HG03432 (cell line): Measurements from ENCODE around the gene ARL8A.
"Not testable (repeated sequence)": the region's sequence is repeated elsewhere in the genome, so short reads cannot be mapped to it uniquely, and the experiment has no call there.

ENCODE experiments used
- ATAC-seq: cut with Tn5 transposase; IDR thresholded peaks from one replicate; pipeline ENCODE4 v1.9.1; 2021; ENCODE audit warnings: mild to moderate bottlenecking, moderate library complexity; ENCODE audit not compliant: unreplicated experiment

The ARL8A gene

DNA sequence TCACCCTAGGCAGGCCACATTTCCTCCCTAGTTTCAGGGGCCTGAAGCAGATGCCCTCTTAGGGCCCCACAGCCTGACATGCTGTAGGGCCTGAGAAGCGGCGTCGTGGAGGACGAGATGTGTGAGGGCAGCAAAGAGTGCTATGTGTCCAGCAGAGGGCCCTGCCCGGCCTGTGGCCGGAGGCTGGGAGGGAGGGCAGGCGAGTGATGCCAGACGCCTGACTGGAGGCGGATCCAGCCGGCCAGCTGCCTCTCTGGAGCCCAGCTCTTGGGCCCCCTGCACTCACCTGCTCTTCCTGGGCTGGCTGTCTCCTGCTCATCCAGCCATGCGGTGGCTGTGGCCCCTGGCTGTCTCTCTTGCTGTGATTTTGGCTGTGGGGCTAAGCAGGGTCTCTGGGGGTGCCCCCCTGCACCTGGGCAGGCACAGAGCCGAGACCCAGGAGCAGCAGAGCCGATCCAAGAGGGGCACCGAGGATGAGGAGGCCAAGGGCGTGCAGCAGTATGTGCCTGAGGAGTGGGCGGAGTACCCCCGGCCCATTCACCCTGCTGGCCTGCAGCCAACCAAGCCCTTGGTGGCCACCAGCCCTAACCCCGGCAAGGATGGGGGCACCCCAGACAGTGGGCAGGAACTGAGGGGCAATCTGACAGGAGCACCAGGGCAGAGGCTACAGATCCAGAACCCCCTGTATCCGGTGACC is 21.8 kb downstream of the ARL8A start, which contains the start of gene GPR37L1:
TSS of gene GPR37L1 (plus strand) at position 279 of the 697 bp plus-strand sequence. CDS start at position 326, 47 bp downstream.
- ATAC-seq: no peak

DNA sequence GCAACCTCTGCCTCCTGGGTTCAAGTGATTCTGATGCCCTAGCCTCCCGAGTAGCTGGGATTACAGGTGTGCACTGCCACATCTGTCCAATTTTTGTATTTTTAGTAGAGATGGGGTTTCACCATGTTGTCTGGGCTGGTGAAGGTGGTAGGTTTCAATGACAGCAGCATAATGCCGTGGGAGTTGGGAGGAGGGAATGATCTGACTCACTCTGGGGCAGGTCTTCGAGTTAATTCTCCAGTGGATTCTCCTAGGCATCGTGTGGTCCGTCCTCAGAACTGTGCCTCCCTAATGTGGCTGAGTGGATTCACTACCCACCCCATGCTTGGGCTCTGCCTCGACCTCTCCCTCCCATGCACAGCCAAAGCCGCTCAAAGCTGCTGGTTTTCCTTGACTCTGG is 23.5 kb downstream of the ARL8A start:
- ATAC-seq: no peak

DNA sequence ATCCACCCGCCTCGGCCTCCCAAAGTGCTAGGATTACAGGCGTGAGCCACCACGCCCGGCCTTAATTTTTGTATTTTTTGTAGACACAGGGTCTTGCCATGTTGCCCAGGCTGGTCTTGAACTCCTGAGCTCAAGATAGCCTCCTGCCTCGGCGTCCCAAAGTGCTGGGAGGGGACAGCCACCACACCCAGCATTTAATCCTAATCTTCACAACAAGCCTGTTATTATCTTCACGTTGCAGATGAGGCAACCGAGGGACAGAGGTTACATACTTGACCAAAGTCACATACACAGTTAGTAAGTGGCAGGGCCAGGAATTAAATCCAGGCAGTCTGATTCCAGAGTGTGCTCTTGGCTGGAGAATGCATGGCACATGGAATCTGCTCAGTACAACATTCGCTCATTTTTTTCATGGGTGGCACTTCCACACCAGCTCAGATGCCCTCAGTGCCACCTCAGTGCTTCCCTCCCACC is 26.6 kb downstream of the ARL8A start:
- ATAC-seq: no peak

DNA sequence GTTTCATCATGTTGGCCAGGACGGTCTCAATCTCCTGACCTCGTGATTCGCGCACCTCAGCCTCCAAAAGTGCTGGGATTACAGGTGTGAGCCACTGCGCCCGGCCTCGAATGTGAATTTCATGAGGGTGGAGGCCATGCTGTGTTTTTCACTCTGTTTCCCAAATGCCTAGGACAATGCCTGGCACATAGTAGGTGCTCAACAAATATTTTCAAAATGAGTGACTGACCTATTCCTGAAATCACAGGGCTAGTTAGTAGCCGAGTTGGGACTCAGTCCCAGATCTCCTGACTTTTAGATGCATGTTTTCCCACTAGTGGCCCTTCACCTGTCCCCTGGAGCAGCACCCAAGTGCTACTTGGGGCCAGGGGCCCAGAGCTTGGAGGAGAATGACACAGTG is 28.2 kb downstream of the ARL8A start:
- no peak for ATAC-seq

DNA sequence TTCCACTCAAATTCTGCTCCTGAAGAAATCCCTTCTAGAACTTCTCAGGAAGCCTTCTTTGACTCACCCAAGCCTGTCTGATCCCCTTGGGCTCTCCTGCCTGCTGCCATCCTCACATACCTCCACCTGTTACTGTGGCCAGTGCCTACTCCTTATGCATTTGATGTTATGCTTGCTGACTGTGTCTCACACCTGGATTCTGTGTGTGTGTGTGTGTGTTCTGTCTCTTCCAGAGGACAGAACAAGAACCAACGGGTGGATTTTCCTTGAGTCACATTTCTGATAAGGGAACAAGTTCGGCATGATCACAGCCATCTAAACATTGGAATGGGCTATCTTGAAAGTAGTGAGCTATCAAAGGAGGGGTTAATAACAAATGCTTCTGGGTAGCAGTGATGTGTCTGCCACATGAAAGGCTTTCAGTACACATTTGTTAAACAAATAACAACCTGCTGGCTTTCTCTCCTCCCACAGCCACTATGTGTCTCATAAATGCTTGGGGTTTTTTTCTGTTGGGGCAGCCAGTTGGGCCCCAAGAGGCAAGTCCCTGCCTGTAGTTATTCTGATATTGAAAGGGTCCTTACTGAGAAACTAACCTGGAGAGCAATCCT is 30.7 kb downstream of the ARL8A start:
- ATAC-seq: peak; percentile 65

DNA sequence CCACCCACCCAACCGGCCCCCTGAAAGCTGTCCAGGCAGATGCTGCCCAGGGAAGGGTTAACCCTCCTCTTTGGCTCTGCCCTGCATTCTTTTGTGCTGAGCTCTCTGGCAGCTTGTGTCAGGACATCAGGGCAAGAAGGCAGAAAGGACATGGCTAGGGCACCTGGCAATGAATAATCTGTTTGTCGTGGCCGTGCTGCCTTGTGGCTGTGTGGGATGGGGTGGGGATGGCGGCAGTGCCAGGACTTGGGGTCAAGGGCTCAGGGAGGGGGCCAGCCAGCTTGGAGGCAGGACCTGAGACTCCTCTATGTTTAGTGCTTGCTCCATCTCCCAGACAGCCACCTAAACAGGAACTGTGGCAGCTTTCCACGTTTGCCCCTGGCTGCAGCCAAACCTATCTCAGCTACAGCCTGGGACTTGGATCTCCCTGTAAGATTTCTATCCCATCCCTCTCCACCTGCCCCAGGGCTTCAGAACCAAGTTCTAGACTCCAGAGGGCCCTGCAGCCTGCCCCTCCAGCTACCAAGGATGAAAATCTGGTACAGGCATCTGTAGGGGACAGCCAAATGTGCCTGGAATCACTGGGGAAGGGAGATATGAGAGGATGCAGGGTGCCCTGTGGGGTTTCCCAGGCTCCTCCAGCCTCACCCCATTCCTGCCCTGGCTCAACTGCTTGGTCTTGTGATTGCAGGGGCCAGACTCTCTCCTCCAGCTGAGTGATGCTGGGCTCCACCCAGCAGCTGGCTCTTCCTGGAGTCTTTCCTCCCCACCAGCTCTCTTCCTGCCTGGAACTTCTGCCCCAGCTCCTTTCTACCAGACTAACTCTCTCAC is 31.5 kb downstream of the ARL8A start:
- no peak for ATAC-seq

DNA sequence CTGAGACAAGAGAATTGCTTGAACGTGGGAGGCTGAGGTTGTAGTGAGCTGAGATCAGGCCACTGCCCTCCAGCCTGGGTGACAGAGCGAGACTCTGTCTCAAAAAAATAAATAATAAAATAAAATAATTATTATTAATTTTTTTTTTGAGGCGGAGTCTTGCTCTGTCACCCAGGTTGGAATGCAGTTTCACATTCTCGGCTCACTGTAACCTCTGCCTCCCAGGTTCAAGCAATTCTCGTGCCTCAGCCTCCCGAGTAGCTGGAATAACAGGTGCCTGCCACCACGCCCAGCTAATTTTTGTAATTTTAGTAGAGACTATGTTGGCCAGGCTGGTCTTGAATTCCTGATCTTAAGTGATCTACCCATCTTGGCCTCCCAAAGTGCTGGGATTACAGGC is 32.9 kb downstream of the ARL8A start:
- ATAC-seq: not testable (repeated sequence)

DNA sequence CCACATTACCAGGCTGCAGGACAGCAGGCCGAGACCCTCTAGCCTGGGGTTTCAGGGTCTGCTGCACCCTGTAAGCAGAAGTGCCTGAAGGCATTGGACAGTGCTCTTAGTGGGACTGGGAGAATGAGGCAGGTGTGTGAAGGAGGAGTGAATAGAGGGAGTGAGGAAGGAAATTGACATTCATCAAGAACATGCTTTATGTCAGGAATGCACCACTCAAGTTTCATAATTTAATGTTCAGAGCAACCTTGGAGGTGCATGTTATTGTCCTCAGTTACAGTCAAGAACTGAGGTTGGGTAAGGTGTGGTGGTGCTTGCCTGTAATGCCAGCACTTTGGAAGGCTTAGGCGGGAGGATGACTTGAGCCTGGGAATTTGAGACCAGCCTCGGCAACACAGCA is 33.6 kb downstream of the ARL8A start:
- no peak for ATAC-seq

DNA sequence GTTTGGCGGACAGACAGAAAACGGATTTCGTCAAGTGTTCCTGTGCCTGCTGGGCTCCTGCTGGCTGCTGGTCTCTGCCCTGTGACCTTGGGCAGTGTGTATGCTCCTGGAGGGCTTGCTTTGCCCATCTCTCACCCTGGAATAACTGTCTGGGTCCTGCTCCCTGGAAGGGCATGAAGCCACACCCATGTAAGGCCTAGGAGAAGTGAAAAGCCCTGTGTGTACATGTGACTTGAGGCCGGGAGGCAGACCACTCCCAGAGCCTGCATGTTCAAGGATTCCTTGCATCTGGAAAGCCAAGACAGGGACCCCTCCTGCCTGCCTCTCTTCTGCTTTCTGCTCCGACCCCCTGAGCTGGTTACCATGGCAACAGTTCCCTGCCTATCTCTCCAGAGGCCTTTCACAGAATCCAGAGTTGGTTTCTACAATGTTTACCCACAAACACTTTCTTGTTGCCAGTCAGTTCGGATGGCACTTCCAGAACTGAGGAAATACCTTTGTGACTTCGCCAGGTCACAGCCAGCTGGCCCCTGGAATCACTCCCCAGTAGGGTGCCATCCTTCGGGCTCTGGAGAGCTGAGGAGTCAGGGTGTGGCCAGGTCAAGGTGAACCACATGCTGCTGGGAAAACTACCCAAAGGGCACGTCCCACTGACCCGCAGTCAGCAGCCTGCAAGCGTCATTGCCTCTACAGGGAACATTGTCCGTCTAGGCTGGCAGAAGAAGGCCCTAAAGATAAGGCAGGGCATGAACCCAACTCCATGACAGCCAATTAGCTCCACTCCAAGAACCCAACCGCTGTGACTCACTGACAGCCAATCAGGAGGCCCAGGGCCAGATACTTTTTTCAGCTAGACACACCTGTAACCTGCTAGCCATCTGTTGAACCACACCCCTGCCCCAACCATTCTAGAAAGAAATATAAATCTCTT is 36.5 kb downstream of the ARL8A start:
- no peak for ATAC-seq

DNA sequence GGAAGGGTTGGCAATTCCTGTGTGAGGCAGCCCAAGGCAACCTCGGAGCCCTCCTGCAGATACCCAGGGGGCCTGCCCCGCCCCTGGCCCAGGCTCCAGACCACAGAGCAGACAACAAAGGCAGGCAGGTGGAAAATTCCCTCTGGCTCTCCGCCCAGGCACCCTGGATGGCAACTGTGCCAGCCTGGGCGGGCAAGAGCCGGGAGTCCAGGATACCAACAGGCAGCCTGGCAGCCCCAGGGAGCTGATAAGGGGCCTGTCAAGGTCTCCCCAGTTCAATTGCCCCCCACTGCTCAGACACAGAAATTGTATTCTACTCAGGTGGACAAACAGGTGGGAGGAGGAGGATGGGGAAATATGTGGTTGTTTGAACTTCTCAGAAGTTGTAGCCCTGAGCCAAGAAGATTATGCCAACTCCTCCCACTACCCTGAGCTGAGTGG is 37.2 kb downstream of the ARL8A start:
- no peak for ATAC-seq

DNA sequence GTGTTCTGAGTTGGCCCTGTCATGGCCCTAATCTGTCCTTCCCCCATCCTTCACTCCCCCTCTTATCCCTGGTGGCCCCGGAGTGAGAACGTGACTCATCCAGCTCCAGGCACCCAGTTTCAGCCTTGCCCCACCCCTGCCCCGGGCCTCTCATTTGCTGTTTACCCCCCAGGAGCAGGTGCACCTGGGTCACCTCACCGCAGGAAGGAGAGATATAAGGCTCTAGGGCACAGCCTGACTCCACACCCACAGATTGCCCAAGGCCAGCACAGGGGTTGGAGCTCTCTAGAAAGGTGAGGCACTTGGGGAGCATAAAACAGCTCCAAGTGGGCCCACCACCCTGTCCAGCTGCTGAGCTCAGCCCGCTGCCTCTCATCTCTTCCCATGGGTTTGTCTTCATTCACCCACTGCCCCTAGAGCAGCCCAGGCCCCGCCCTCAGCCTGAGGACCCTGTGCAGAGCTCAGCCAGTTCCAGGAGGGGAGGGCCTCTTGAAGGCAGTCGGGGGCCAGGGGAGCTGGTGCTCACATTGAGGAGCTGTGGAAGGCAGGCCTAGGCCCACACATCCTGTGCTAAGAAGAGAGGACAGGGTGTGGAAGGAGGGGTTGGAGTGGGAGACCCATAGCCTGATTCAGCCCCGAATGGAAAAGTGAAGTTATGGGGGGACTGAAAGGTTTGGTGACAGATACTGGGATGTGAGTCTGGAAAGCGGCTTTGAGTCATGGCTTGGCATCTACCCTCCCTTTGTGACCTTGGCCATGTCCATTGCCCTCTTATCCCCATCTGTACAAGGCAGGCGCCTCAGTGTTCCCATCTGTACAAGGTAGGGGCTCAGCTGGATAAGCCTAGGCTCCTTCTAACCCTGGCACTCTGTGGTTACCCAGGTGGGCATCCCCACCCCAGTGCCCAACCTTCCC is 37.9 kb downstream of the ARL8A start:
- ATAC-seq: no peak

DNA sequence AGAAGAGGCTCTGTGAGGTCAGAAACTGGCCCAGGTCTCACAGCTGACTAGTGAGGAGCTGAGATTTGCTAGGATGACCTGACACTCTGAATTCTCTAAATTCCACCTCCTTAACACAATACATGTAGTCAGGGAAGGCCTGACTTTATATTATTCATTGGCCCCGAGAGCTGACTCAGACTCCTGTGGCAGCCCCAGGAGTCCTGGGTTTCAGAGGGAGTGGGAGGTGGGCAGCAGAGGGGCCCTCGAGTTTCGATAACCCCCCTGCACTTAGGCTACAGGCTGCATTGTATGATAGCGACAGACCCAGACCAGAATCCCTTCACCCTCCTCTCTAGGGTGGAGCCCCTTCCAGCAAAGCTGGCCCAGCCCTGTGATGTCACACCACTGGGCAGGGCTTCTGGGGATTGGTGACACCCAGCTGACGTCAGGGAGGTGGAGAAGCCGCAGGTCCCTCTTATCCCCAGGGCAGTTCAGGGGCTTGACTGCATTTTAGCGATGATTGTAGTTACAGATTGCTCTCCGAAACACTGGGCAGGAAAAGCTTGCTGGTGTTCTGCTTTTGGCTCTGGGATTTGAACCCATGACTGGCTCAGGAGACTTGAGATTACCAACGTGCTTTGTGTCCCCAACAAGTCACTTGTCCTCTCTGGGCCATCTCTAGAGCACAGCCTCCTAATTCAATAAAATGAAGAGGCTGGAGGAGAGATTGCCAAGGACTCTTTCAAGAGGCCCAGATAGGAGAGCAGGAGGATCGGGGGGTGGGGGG is 38.8 kb downstream of the ARL8A start:
- ATAC-seq: no peak

DNA sequence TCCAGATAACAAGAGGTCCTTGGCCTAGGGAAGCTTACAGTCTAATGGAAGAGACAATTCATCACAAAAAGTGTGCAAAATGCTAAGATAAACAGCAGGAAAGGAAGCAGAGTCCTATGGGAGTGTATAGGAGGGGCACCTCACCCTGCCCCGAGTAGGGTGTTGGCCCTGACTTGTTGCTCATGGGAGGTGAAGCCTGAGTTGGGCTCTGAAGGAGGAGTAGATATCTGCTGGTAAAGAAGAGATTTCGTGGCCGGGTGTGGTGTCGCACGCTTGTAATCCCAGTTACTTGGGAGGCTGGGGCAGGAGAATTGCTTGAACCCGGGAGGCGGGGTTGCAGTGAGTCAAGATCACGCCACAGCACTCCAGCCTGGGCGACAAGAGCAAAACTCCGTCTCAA is 40.5 kb downstream of the ARL8A start:
- ATAC-seq: no peak

DNA sequence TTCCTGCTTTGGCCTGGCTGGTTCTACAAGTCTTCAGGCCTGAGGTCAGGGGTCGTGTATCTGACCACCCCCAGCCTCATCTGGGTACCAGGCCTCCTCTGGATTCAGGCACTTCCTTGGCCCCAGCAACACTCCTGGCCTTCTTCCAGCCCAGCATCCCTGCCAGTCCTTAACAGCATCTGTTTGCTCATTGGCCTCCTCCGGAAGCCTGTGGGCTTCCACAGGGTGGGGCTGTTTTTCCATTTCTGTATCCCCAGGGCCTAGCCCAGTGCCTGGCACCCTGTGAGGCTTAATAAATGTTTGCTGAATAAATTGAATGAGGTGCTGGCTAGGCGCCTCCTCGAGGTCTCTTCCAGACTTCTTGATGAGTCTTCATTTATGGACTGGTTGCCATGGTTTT is 43.4 kb downstream of the ARL8A start:
- no peak for ATAC-seq

DNA sequence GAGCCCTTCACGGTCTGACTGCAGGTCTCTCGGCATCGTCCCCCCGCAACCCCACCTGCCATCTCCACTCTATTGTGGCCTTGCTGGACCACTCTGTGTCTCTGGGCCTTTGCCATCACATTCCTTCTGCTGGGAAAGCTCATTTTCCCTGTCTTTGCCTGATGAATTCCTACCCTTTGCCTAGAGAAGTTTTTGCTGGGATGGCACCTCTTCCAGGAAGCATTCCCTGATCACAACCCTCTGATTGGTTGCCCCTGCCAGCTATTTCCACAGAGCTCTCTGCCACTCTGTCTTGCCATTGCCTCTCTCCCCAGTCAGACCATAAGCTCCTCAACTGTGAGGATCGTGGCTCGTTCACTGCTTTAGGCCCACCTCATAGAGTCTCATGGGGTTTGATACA is 50.7 kb downstream of the ARL8A start:
- no peak for ATAC-seq

DNA sequence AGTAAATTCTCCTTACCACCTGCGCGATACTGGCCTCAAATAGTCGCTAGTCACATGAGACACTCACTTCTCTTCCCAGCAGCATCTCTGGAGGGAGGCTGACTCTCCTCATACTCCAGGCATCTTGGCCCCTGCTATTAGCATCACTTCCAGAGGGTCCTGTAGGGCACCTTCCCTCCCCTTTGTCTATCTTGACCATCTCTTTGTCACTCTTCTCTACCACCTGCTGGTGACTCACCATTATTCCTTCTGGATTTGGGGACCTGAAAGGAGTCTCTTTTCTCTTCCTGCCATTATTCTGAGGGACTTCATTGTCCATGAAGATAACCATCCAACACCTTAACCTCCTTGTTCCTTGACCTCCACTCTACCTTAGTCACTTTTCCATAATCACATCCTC is 53.5 kb downstream of the ARL8A start:
- no peak for ATAC-seq

DNA sequence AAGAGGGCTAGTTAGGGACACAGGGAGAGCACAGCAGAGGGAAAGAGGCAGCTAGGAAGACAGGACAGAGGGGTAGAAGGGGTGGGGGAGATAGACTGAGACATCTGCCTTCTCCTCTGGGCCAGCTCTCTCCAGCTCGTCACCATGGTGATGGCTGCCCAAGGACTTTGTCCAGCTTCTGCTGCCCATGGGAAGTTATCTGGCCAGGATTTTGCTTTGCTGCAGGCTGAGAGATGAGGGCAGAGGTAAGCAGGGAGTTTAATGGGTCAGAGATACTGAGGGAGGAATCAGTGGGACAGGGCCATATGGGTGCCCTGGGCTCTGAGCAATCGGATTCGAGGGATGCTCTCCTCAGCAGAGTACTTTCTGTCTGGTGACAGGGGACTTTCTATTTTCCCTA is 56.3 kb downstream of the ARL8A start:
- no peak for ATAC-seq

DNA sequence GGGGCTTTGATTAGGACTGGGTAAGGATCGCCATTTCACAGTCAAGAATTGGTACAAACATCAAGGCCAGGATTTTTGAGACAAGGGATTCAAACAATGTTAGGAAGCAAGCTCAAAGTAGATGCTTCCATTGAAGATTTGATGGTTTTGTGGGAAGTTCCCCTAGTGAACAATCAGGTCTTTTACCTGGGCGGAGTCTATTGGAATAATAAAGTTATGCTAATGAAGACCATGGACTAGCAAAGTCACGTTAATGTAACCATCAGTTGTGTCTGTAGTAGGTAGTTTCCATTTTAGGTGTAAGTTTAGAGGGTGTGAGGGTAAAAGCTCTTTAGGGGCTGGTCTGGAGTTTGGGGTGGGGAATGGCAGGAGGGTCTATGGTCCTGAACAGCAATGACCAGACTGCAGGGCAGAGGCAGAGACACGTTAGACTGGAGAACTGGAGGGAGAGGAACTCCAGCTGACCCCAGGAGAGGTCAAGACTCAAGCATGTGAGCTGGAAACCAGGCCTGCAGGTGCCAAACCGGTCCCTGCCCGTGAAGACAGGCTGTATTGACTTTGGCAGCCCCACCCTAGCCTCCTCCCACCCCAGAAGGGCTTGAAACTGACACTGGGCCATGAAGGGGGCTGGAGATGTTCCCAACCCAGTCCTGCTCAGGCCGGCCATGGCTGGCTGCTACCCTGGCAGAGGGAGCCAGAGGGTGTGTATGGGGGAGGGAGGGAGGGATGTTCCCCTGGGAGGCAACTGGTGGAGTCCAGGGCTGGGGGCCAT is 57.8 kb downstream of the ARL8A start:
- ATAC-seq: no peak
